Nephron (organoid): ENCODE results near the gene CCNG2.

Experiments used
- H3K27ac Mint-ChIP-seq, 3 experiments: 2 replicates each; pipeline ENCODE4 v1.8.0; 2020; ENCODE audit warnings: mixed read lengths in 3 of 3, mild to moderate bottlenecking in 2 of 3, moderate library complexity in 1 of 3
- H3K27me3 Mint-ChIP-seq: 2 replicates; pipeline ENCODE4 v1.8.0; 2021; ENCODE audit warnings: low read depth, mild to moderate bottlenecking, moderate library complexity, mixed read lengths
- H3K36me3 Mint-ChIP-seq: 2 replicates; pipeline ENCODE4 v1.8.0; 2020; ENCODE audit warnings: low read depth, mixed read lengths
- H3K4me1 Mint-ChIP-seq: 2 replicates; pipeline ENCODE4 v1.8.0; 2020; ENCODE audit warnings: mixed read lengths
- H3K4me3 Mint-ChIP-seq, 3 experiments: 2 replicates each; pipeline ENCODE4 v1.8.0; 2020; ENCODE audit warnings: mild to moderate bottlenecking in 3 of 3, mixed read lengths in 3 of 3, moderate library complexity in 2 of 3
- H3K9me3 Mint-ChIP-seq: 2 replicates; pipeline ENCODE4 v1.8.0; 2020; ENCODE audit warnings: mixed read lengths
- CTCF ChIP-seq, 3 experiments: fragments of 200-600 bp; sonication (generic); IDR thresholded peaks; one replicate each; pipeline ENCODE4 v1.5.0; 2021; ENCODE audit warnings: antibody characterized with exemption in 3 of 3; ENCODE audit not compliant: unreplicated experiment in 3 of 3

CCNG2 gene

GRCh38 chr4:77188498-77189220 lies 31.7 kb downstream of the CCNG2 start:
- TF ChIP-seq CTCF (IDR thresholded peaks at IDR 0.05; ENCODE audit: unreplicated experiment in 3 of 3), result no peak
- Mint-ChIP-seq H3K27ac (peak overlapping the region; percentile 16 to 86 (median 76)), H3K9me3 (no peaks in the 10 kb centered on the region), H3K4me1 (peaks cover 50% of the 10 kb centered on the region), H3K4me3 (peak overlapping the region in 2 of 3 experiments; percentile 12 to 64), H3K36me3 (no peaks in the 10 kb centered on the region), H3K27me3 (peaks cover 1% of the 10 kb centered on the region)

- Mint-ChIP-seq H3K4me3 (no peak overlapping the region), H3K27me3 (peaks cover 6% of the 10 kb centered on the region), H3K36me3 (no peaks in the 10 kb centered on the region), H3K9me3 (no peaks in the 10 kb centered on the region), H3K4me1 (peaks cover 45% of the 10 kb centered on the region), H3K27ac (peak overlapping the region in 2 of 3 experiments; percentile 76 to 86)
- TF ChIP-seq CTCF (IDR thresholded peaks at IDR 0.05; ENCODE audit: unreplicated experiment in 3 of 3), result no peak
Measured at GRCh38 chr4:77189412-77189811, 32.4 kb downstream of the CCNG2 start.

GRCh38 chr4:77190053-77190452 lies 33.0 kb downstream of the CCNG2 start:
- no peaks in the 10 kb centered on the region for H3K36me3 Mint-ChIP-seq
- no peaks in the 10 kb centered on the region for H3K9me3 Mint-ChIP-seq
- H3K27ac Mint-ChIP-seq, result no peak overlapping the region
- H3K4me3 Mint-ChIP-seq, result no peak overlapping the region
- no peak for TF ChIP-seq CTCF (IDR thresholded peaks at IDR 0.05; ENCODE audit: unreplicated experiment in 3 of 3)
- H3K27me3 Mint-ChIP-seq, result peaks cover 6% of the 10 kb centered on the region
- peaks cover 45% of the 10 kb centered on the region for H3K4me1 Mint-ChIP-seq

GRCh38 chr4:77193046-77193445 lies 36.0 kb downstream of the CCNG2 start:
- Mint-ChIP-seq H3K36me3 (no peaks in the 10 kb centered on the region), H3K27ac (no peak overlapping the region), H3K9me3 (no peaks in the 10 kb centered on the region)

GRCh38 chr4:77193511-77194102 lies 36.6 kb downstream of the CCNG2 start:
- Mint-ChIP-seq H3K27ac (no peak overlapping the region), H3K9me3 (no peaks in the 10 kb centered on the region), H3K4me1 (peaks cover 46% of the 10 kb centered on the region), H3K36me3 (no peaks in the 10 kb centered on the region), H3K27me3 (peaks cover 6% of the 10 kb centered on the region), H3K4me3 (no peak overlapping the region)
- no peak for TF ChIP-seq CTCF (IDR thresholded peaks at IDR 0.05; ENCODE audit: unreplicated experiment in 3 of 3)

More at GRCh38 chr4:77193046-77193445, 36.0 kb downstream of the CCNG2 start:
- peaks cover 50% of the 10 kb centered on the region for H3K4me1 Mint-ChIP-seq
- H3K4me3 Mint-ChIP-seq, result no peak overlapping the region
- peaks cover 6% of the 10 kb centered on the region for H3K27me3 Mint-ChIP-seq
- TF ChIP-seq CTCF (IDR thresholded peaks at IDR 0.05; ENCODE audit: unreplicated experiment in 3 of 3), result no peak

GRCh38 chr4:77194366-77194765 lies 37.4 kb downstream of the CCNG2 start:
- no peak overlapping the region for H3K4me3 Mint-ChIP-seq
- peaks cover 6% of the 10 kb centered on the region for H3K27me3 Mint-ChIP-seq
- no peak for TF ChIP-seq CTCF (IDR thresholded peaks at IDR 0.05; ENCODE audit: unreplicated experiment in 3 of 3)
- H3K9me3 Mint-ChIP-seq, result no peaks in the 10 kb centered on the region
- no peak overlapping the region for H3K27ac Mint-ChIP-seq
- no peaks in the 10 kb centered on the region for H3K36me3 Mint-ChIP-seq
- peaks cover 45% of the 10 kb centered on the region for H3K4me1 Mint-ChIP-seq
